GM18519 (cell line): ENCODE data around the gene RAB40C.

ENCODE experiments used
- ATAC-seq: cut with Tn5 transposase; IDR thresholded peaks from one replicate; pipeline ENCODE4 v1.9.1; 2021; ENCODE audit warnings: mild to moderate bottlenecking, moderate library complexity; ENCODE audit not compliant: unreplicated experiment, low FRiP score

The RAB40C gene

DNA sequence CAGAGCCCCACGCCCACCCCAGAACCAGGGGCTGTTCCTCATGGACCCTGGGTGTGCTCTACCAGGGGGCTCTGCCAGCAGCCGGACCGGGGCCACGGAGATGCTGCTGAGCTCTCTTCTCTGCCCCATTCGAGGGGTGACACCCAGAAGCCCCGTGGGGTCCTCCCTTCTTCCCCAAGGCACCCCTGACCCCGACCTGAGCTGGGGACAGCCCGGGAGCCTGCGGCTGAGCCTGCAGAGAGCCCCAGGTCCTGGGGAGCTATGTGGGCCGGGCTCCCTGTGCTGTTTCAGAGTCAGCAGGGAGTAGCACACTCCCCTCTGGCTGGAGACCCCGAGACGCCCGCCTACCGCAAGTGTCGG lies 30.9 kb upstream of the RAB40C start:
- no peak for ATAC-seq

DNA sequence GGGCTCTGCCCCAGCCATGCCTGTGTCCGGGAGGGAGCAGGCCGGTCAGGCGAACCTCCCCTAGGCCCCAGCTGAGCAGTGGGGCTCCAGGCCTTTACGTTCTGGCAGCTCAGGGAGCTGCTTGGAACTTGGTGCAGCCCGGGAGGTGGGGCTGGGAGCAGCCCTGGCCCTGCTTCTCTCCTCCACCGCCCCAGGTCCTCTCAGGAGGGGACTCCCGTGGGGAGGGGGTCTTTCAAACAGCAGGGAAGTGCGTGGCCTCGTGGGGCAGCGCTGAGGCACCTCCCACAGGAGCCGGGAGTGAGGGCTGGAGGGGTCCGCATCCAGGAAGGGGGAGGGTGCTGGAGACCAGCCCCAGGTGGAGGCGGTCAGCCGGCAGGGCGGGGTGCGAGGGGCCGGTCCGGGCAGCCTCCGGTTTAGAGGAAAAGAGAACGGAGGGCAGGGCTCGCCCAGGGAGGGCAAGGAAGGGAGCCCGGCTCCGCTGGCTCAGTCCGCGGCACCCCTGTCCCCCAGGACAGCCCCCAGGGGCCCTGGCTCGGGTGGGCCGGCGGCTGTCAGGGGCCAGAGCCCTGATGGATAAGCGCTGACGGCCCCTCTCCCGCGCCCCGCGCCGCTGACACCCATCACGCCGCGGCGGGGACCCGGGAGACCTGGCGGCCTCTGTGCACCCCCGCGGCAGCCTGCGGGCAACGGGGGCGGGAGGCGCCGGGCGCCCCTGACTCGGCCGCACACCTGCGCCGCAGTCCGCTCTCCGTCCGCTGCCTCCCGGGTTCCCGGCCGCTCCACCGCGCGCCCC lies 30.3 kb upstream of the RAB40C start:
- ATAC-seq, result no peak

DNA sequence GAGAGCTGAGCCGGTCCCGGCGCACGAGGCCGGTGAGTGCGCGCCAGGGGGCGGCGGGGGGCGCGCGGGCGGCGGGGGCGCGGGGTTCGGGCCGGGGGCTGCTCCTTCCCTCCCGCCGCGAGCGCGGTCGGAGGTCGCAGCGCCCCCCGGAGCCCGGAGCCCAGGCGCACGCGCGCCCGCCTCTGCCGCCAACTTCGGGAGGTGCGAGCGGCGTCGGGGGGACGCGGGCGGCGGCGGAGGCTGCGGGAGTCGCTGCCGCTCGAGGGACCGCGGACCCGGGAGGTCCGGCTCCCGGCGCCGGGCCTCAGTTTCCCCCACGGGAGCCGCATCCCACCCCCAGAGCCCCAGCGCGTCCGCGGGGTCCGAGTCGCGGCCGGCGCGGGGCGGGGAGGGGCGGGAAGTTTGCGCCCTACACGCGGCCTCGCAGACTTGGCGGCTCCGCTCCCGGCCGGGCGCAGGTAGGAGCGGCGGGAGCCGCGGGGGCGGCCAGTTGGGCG lies 29.6 kb upstream of the RAB40C start, which contains the start of gene PRR35:
Gene PRR35, plus strand, starts transcription at position 191 of the 497 bp plus-strand sequence. CDS start 2,901 bp downstream, outside the sequence.
- ATAC-seq, result no peak

DNA sequence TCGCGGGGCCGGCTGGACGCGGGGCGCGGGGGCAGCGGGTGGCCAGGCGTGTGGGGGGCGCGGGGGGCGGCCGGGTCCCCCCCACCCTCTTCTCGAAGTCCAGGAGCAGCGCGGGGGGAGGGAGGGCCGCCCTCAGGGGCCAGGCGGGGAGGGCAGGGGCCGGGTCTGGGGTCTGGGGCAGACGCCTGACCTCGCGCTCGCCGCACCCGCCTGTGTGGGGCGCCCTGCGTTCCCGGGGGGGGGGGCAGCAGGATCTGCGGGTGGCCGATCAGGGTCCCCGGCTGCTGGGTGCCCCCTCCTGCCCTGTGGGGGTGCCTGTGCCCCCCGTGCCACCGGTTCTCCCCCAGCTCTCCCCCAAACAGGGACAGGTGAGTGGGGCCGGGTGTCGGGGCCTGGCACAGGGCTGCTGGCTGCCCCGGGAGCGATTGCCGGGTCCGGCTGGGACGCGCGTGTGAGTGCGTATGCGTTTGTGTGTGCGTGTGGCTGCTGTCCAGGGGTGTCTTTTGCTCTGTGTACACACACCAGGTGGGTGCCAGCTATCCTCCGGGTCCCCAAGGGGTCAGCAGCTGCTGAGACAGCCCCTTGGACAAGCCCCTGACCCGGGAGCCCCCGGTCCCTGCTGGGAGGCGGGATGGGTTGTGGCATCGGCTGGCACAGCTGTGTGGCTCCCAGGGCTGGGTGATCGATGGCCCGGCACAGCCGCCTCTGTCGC lies 29.0 kb upstream of the RAB40C start:
- ATAC-seq, result no peak

DNA sequence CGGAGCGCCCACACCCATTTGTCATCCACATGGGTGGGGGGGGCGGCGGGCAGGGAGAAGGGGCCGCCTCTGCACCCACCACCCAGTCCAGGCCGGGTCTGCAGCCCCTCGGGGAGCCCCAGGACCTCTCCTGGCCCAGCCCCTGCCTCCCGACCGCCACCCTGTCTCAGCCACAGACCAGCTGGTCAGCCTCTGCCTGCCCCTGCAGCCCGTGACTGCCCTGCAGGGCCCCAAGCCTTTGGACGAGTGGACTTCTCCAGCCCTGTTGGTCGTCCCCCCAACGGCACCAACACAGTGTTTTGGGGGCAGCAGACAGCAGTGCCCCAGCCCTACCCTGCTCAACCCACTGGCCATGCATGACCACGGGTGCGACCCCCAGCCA lies 28.5 kb upstream of the RAB40C start:
- no peak for ATAC-seq

DNA sequence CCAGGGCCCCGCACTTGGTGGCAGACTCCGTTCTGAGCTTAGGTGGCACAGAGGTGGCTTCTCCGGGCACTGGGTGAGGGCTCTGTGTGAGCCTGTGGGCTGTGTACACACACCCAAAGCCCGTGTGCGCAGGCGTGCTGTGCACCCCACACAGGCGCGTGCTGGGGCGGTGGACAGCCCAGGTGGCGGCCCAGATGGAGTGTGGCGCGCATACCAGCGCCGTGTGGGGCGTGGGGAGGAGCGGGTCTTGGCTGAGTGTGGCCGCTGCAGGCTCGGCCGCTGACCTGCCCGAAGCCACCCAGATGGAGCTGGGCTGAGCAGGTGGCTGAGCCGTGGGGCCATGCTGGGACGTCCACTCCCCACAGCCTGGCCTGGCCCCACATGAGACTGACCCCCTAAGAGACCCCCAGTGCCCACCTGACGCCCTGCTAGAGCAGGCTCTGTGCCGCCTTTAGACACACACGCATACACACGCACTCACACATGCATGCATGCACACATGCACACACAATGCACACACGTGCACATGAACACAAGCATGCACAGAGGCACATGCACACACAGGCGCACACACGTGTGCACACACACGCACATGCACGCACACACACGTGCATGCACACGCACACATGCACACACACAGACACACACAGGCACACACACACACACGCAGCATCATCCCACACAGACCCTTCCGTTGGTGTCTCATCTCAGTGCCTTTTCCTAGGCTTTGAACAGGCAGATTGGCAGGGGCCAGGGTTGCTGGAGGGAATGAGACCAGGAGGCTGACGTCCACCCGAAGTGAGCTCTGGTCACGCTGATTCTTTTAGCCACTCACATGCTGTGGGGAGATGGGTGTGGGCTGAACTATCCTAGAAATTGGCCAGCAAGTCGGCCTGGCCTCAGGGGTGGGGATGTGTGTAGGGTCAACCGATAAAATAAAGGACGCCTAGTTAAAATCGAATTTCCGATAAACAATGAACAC lies 27.6 kb upstream of the RAB40C start:
- no peak for ATAC-seq

DNA sequence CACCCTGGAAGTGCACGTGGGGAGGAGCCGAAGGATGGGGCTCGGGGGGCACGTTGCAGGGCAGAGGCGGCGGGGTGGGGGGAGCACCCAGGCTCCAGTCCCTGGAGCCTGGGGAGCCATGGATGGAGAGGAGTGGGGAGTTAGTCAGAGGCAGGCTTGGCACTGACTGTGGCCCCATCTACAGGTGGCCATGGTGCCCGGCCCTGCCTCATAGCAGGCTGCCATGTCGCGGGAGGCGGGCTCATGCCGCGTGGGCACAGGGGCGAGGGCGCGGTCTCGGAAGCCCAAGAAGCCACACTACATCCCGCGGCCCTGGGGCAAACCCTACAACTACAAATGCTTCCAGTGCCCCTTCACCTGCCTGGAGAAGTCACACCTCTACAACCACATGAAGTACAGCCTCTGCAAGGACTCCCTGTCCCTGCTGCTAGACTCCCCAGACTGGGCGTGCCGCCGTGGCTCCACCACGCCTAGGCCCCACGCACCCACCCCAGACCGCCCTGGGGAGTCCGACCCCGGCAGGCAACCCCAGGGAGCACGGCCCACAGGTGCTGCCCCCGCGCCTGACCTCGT lies 26.7 kb upstream of the RAB40C start:
- no peak for ATAC-seq

DNA sequence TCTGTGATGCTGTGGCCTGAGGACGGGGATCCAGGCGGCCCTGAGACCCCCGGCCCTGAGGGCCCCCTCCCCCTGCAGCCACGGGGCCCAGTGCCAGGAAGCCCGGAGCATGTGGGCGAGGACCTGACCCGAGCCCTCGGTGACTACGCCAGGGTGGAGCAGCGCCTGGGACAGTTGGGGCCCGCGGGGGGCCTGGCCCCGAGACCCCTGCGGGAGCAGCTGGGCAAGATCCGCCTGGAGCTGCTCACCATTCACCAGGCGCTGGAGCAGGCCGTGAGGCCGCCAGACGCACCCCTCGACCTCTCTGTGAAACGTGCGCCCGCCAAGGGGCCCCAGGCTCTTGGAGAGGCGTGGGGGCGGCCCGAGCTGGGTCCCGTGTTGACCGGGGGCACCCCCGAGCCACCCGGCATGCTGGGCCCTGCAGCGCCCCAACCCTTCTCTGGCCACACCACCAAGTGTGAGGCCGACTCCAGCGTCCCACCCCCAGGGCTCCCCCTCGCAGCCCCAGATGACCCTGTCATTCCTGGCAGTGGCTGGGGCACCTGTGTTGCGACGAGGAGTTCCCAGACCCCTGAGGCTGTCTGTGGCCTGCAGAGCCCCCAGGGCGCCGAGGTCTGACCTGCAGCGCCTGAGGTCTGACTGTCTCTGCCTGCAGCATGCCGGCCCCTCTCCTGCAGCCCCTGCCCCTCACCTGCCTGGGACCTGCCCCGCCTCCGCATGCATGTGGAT lies 25.0 kb upstream of the RAB40C start:
- no peak for ATAC-seq

DNA sequence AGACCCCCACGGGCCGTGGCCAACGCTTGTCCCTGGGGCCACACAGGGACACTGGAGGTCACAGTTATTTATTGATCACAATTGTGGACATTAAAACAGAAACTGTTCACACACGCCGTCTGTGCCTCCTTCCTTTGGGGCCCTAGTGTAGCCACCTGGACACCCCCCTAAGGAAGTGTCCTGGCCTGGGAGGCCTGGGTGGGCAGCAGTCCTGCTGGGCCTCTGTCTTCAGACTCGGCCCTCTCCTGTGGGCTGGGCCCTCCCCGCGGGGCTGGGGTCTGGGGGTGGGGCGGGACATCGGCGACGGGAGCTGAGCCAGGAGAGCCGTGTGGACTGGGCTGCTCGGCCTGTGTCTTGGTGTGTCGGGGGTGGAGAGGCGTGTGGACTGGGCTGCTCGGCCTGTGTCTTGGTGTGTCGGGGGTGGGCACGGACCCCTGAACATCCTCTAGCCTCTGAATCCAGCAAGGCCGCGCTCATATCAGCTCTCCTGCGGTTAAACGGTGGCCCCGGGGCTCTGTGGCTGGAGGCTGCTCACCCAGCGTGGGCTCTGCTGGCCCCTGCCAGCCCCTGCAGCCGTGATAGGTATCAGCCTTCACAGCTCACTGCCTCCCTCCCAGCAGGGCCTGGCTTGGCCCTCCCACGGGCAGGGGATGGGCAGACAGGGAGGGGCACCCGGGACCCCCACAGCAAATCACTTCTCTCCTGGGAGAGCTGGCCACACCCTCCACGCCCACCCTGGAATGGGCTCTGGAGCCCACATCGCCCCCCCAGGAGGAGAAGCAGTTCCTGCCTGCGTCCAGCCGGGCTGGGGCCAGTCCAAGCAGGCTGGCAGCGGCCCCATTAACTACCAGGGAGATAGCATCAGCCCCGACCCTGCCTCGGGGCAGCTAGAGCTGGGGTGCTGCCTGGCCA lies 24.2 kb upstream of the RAB40C start:
- no peak for ATAC-seq

DNA sequence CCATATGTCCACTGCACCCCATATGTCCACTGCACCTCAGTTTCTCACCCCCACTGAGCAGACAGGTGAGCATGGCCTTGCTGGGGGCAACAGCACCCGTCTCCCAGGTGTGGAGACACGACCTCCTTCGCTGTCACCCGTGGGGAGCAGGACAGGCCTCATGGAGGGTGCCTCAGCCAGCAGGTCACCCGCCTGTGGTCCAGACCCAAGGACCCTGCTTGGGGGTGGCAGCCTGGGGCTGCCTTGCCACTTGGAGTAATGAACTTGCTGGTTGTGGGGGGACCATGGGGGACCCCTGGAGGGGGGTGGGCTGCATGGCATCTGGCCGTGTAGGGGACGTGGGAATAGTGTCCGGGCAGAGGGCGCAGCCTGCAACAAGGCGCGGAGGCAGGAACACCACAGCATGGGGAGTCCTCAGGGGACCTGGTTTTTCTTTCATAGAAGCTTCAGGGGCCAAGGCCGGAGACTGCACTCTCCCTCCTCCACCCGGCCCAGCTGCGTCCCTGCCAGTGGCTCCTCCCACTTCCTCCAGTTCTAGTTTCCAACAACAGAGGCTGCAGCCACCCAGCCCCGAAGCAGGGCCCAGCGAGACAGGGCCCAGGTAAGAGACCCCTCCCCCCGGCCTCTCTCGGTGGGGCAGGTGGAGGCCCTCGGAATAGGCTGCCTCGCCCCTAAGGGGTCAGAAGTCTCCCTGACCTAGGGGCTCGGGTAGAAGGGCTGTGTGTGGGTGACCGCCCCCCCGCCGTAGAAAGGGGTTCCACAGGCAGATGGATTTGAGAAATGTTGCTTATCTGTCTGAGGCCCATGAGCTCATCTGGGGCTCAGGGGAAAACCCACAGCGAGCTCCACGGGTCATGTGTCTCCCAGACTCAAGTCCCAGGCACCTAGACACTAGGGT lies 23.1 kb upstream of the RAB40C start, which contains the start of gene NHLRC4:
Gene NHLRC4, plus strand, starts transcription at position 531 of the 898 bp plus-strand sequence. CDS start 1,043 bp downstream, outside the sequence.
- ATAC-seq, result no peak

DNA sequence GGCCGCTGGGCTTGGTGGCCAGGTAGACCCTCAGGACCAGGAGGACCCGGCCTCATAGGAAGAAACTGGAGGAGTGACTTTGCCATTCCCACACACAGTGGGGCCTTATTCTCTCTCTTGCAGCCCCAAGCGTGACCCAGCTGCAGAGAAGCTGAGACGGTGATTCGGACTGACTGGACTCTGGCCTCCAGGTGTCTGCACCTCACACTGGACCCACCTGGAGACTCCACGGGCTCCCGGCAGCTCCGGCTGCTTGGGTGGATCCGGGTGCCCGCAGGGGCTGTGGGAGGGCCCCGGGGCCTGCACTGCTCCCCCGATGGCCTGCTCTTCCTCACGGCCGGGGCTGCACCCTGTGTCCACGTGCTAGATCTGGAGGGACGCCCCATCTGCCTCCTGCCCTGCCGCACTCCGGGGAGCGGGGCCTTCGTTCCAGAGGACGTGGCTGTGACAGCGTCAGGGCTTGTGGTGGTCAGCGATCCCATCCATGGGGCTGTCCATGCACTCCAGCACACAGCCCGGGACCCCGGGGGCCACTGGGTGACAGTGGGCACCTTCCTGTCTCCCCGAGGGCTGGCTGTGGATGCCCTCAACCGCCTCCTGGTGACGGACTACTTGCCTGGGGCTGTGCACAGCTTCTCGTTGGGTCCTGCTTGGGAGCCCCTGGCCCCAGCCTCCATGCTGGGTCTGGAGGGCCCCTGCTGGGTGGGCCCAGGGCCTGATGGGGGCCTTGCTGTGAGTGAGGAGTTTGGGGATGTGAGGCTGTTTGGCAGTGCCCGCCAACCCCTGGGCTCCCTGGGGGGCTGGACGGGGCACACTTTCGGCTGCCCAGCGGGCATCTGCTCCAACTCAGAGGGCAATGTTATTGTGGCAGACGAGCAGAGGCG lies 22.3 kb upstream of the RAB40C start:
- ATAC-seq, result no peak

DNA sequence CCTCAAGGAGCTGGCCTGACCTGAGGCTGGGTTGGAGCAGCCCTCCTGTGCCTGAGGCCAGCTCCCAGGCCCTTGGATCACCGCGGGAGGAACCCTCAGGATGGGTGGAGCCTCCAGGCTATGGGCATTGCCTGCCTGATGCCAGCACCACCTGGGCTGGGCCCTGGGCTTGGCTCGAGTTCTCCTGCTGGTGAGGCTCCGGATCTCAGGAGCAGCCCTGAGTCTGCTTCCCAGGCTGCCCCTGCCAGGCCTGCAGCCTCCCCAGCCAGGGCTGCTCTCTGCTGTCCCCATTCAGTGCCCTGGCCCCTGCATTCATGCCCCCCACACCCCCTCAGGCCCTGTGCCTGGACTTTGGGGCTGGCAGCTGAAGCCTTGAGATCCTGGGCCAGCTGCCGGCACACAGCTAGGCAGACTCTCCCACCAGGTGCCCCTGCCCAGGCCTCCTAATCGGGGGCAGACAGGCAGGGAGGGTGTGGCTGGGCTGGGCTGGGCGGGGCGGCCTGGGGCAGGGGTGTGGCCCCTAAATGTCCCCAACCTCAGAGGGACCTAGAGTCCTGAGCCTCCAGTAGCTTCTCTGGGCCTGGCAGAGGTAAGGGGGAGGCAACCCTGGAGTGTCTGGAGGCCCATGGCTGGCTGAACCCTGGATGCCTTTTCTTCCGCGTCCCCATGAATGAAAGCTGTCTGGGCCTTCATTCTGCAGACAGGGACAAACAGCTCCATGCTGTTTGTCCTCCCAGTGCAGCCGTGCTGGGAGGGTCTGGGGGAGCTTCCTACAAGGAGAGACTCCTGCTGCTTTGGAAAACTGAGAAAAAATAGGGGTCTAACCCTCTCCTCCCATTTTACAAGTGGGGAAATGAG lies 21.2 kb upstream of the RAB40C start:
- no peak for ATAC-seq

DNA sequence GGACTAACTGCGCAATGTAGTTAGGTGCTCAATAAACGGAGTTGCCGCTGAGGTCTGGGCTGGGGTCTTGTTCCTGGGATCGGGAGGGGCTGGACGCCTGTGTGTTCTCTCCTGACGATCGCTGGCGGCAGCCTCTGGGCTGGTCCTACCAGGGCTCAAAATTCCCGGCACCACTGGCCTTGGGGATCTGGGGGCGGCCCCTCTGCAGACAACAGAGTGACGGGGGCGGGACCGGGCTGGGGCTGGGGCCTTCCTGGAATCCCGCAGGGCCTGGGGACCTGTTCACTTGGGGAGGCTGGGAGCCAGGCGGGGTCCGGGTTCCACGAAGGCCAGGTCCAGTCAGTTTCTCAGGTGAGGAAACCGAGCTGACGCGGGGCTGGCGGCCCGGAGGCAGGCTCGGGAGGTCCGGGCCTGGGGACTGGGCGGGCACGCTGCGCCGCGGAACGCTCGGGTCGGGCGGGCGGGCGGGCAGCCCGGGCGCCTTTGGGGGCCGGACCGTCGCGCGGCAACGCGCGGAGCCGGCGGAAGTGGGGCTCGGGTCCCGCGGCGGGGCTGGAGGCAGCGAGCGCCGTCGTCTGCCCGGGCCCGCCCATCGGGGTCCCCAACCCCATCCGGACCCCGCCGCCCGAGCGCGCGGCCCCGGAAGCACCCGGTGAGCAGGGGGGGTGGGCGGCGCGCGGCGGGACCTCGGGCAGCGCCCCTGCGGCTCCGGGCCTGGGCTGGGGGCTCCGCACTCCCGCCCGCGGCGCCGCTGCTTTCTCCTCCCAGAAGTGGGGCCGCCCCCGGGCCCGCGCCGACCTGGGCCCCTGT lies 20.2 kb upstream of the RAB40C start, which contains the start of gene PIGQ:
Gene PIGQ, plus strand, starts transcription at position 524 of the 810 bp plus-strand sequence. CDS start 4,107 bp downstream, outside the sequence.
- ATAC-seq, result no peak

DNA sequence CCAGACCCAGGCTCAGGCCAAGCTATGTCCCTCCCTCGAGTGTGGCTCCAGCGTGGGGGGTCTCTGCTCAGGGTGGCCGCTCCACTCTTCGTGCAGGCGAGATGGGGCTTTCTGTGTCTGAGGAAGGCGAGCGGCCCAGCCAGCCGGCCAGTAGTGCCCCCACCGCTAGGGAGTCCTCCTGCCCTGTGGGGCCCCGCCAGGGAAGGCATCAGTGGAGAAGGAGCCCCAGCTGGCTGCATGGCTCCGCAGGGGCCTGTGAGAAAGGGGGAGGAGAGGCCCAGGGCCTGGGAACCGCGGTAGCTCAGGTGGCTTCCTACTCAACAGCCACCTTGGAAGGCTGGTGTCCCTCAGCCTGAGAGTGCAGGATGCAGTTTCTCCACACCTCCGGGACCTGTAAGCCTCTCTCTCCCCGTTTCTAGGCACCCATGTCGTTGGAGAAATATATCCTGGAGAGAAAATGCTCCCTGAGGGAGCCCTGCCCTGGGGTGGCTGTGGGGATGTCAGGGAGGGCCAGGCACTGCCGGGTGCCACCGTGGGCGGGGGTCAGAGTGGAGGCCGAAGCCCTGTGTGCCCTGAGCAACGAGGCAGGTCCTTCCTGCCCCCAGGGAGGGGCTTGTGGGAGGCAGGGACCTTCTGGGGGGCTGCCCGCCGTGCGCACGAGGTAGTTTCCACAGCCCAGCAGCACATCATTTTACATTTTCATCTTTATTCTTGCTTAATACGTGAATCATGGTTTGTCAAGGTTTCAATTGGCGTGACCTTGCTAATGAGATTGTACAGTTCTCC lies 16.8 kb upstream of the RAB40C start:
- no peak for ATAC-seq
